Gastrocnemius medialis (tissue), 4 donors: ENCODE results near the gene AATK.

Experiments used
- POLR2A ChIP-seq, 2 donors: fragments of 450-650 bp; IDR thresholded peaks; one replicate each; pipeline ENCODE4 v1.6.1; 2017; ENCODE audit warnings: antibody characterized with exemption in 2 of 2, mild to moderate bottlenecking in 2 of 2, moderate library complexity in 2 of 2
- TF ChIP-seq, protein P1 (sequence below), 5 experiments: fragments of 450-650 bp in 3 of 5; fragments of 200-600 bp in 2 of 5; sonication (generic) in 2 of 5; IDR thresholded peaks in 4 of 5; conservative IDR thresholded peaks in 1 of 5; 1 replicate in 4 of 5; 2 replicates in 1 of 5; pipeline ENCODE4 v1.5.1; 2016 to 2019; ENCODE audit warnings: antibody characterized with exemption in 5 of 5, mild to moderate bottlenecking in 3 of 5, moderate library complexity in 3 of 5

DNA sequence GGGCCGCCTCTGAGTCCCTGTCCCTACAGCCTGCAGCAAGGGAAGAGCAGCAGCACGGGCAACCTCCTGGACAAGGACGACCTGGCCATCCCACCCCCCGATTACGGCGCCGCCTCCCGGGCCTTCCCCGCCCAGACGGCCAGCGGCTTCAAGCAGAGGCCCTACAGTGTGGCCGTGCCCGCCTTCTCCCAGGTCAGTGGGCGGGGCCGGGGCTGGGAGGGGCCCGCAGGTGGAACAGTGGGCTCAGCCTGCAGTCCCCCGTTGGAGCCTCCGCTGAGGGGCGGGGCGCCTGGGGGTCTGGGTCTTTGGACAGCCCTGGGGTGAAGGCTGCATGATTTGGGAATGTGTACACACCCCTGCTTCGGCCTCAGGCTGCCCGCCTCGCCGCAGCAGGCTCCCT is 59.3 kb downstream of the AATK start:
- TF ChIP-seq, protein P1, sequence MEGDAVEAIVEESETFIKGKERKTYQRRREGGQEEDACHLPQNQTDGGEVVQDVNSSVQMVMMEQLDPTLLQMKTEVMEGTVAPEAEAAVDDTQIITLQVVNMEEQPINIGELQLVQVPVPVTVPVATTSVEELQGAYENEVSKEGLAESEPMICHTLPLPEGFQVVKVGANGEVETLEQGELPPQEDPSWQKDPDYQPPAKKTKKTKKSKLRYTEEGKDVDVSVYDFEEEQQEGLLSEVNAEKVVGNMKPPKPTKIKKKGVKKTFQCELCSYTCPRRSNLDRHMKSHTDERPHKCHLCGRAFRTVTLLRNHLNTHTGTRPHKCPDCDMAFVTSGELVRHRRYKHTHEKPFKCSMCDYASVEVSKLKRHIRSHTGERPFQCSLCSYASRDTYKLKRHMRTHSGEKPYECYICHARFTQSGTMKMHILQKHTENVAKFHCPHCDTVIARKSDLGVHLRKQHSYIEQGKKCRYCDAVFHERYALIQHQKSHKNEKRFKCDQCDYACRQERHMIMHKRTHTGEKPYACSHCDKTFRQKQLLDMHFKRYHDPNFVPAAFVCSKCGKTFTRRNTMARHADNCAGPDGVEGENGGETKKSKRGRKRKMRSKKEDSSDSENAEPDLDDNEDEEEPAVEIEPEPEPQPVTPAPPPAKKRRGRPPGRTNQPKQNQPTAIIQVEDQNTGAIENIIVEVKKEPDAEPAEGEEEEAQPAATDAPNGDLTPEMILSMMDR (IDR thresholded peaks at IDR 0.05 in 4 of 5, conservative IDR thresholded peaks at IDR 0.05 in 1 of 5) = no peak
- TF ChIP-seq POLR2A (IDR thresholded peaks at IDR 0.05) = no peak
